ENCODE results near the gene MYH1. TPM values are rescaled to one million over a fixed set of nuclear protein-coding genes. Genes with fewer than 3 reads are reported as not detected.
"Not testable (repeated sequence)": the region's sequence is repeated elsewhere in the genome, so short reads cannot be mapped to it uniquely, and the experiment has no call there.

The MYH1 gene
- total RNA-seq, 1 donor from 2014 or later: not detected

DNA sequence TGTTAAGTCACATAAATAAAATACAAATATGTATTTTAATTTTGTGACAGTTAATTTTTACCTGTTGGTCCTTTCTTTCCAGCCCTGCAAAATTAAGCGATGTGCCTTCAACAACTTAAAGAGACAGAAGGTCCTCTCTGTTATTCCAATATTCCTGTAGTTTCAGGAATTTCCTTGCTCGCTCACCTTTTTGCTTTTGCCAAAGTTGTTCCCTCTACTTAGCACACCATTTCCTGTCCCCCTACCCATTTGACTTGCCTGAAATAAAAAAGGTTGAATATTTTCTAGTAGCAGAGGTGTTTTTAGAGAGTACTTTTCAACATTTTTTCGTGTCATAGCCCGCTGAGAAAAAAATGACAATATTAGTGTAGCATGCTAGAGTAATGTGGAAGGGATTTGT is 31.7 kb upstream of the MYH1 start:
- Mint-ChIP-seq H3K4me3 (no peak overlapping the region), H3K4me1 (no peaks in the 10 kb centered on the region), H3K36me3 (no peaks in the 10 kb centered on the region), H3K9me3 (no peaks in the 10 kb centered on the region), H3K27me3 (ENCODE audit: low read depth) (peaks cover 13% of the 10 kb centered on the region), H3K27ac (no peak overlapping the region)
- TF ChIP-seq, protein P1, sequence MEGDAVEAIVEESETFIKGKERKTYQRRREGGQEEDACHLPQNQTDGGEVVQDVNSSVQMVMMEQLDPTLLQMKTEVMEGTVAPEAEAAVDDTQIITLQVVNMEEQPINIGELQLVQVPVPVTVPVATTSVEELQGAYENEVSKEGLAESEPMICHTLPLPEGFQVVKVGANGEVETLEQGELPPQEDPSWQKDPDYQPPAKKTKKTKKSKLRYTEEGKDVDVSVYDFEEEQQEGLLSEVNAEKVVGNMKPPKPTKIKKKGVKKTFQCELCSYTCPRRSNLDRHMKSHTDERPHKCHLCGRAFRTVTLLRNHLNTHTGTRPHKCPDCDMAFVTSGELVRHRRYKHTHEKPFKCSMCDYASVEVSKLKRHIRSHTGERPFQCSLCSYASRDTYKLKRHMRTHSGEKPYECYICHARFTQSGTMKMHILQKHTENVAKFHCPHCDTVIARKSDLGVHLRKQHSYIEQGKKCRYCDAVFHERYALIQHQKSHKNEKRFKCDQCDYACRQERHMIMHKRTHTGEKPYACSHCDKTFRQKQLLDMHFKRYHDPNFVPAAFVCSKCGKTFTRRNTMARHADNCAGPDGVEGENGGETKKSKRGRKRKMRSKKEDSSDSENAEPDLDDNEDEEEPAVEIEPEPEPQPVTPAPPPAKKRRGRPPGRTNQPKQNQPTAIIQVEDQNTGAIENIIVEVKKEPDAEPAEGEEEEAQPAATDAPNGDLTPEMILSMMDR (IDR thresholded peaks at IDR 0.05; ENCODE audit: unreplicated experiment): no peak
- DNase-seq (ENCODE audit: low spot score in 2 of 2, unreplicated experiment in 2 of 2): no peak

DNA sequence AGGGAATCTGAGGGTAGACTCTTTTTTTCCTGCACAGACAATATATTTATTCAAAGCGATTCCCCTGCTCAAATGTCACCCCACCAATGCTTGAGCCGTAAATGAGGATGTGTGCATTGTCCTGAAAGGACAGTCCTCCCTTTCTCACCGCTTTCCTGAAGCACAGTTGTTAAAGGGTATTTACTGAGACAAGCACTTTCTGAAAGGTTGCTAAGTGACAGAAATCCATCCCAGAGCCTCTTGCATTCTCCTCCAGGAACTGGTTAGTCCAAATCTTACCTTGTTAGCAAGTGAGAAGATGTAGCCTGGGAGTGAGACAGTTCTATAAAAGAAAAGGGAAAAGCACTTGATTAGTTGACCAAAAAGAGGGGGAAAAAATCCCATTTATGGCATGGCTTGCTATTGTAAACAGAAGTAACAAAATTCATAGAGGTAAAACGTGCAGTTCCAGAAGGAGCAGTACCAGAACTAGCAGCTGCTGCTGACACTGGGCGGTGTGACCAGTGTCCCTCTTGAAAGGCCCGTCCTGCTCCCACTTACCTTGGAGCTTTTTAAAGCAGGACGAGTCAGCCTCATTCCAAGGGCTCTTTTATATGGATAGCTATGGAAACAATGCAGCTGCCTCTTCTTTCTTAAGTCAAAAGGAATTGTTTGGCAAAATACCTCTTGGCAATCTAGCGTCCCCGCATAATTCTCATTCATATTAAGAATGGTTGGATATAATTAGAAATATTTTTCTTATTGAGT is 30.9 kb upstream of the MYH1 start, which contains the start of gene MYH2:
Gene MYH2 (minus strand): TSS at position 563 of the 747 bp plus-strand sequence. CDS start 1,738 bp downstream, outside the sequence.
- Mint-ChIP-seq H3K27me3 (ENCODE audit: low read depth) (peaks cover 13% of the 10 kb centered on the region), H3K4me1 (no peaks in the 10 kb centered on the region), H3K36me3 (no peaks in the 10 kb centered on the region), H3K27ac (no peak within 1 kb of the TSS), H3K4me3 (no peak within 1 kb of the TSS), H3K9me3 (no peaks in the 10 kb centered on the region)
- TF ChIP-seq, protein P1 (IDR thresholded peaks at IDR 0.05; ENCODE audit: unreplicated experiment): no peak
- DNase-seq (ENCODE audit: low spot score in 2 of 2, unreplicated experiment in 2 of 2): no peak

DNA sequence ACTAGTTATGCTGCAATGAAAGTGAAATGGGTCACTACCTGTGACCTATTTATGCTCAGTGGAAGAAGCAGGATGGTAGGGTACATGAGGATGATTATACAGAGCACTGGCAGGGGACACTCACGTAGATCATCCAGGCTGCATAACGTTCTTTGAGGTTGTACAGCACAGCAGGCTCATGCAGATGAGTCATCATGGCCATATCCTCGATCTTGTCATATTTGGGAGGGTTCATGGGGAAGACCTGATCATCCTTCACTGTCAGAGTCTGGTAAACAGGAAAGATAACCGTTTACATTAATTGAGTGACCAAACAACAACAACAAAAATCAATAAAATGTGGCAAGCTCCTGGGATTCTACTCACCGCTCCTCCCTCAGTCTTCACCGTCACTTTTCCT is 29.0 kb upstream of the MYH1 start:
- DNase-seq (ENCODE audit: low spot score in 2 of 2, unreplicated experiment in 2 of 2): no peak
- no peak overlapping the region for H3K27ac Mint-ChIP-seq
- TF ChIP-seq, protein P1 (IDR thresholded peaks at IDR 0.05; ENCODE audit: unreplicated experiment): no peak
- peaks cover 13% of the 10 kb centered on the region for H3K27me3 Mint-ChIP-seq (ENCODE audit: low read depth)
- H3K36me3 Mint-ChIP-seq: no peaks in the 10 kb centered on the region
- no peaks in the 10 kb centered on the region for H3K9me3 Mint-ChIP-seq
- H3K4me1 Mint-ChIP-seq: no peaks in the 10 kb centered on the region
- no peak overlapping the region for H3K4me3 Mint-ChIP-seq

DNA sequence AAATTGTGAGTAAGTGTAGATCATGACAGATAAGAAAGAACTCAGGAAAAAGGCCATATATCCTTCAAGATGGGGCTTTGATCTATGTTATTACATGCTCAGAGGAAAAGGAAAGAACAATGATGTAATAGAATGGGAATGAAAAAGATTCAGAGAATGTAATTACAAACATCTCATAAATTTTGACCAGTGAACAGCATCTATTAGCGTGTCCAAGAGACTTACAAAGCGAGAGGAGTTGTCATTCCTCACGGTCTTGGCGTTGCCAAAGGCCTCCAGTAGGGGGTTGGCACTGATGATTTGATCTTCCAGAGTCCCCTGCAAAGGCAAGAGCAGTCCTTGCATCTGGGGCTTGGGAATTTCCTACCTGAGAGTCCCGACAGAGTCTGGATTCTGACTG is 25.1 kb upstream of the MYH1 start:
- H3K9me3 Mint-ChIP-seq: peaks cover 25% of the 10 kb centered on the region
- not testable (repeated sequence) for H3K4me3 Mint-ChIP-seq; H3K4me1 Mint-ChIP-seq; H3K27ac Mint-ChIP-seq; DNase-seq (ENCODE audit: low spot score in 2 of 2, unreplicated experiment in 2 of 2); H3K27me3 Mint-ChIP-seq (ENCODE audit: low read depth); H3K36me3 Mint-ChIP-seq

DNA sequence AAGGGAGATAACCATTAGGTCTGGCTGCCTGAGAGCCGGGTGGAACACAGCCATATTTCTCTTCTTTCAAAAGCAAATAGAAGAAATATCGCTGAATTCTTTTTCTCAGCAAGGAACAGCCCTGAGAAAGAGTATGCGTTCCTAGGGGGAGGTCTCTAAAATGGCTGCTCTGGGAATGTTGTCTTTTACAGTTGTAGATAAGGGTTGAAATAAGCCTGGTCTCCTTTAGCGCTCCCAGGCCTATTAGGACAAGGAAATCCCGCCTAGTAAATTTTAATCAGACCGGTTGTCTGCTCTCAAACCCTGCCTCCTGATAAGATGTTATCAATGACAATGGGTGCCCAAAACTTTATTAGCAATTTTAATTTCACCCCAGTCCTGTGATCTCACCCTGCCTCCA is 22.8 kb upstream of the MYH1 start:
- H3K27me3 Mint-ChIP-seq (ENCODE audit: low read depth); H3K4me1 Mint-ChIP-seq; H3K27ac Mint-ChIP-seq; DNase-seq (ENCODE audit: low spot score in 2 of 2, unreplicated experiment in 2 of 2); H3K36me3 Mint-ChIP-seq; H3K4me3 Mint-ChIP-seq: not testable (repeated sequence)
- peaks cover 25% of the 10 kb centered on the region for H3K9me3 Mint-ChIP-seq

DNA sequence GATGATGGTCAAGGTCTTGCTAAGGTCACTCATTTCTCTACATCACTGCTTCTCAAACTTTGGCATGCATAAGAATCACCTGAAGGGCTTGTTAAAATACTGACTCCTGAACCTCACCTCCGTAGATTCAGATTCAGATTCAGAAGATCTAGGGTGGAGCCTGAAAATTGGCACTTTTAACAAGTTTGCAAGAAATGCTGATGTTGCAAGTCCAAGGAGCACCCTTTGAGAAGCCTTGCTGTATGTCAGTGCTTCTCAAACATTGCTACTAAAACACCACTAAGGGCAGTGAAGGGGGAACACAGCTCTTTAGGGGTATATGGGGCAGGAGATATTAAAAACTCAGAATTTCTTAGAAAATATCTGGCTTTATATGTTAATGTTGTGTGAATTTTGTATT is 13.7 kb upstream of the MYH1 start:
- TF ChIP-seq, protein P1 (IDR thresholded peaks at IDR 0.05; ENCODE audit: unreplicated experiment): no peak
- Mint-ChIP-seq H3K27ac (no peak overlapping the region), H3K9me3 (no peaks in the 10 kb centered on the region), H3K36me3 (no peaks in the 10 kb centered on the region), H3K4me1 (peaks cover 2% of the 10 kb centered on the region), H3K4me3 (no peak overlapping the region), H3K27me3 (ENCODE audit: low read depth) (peaks cover 36% of the 10 kb centered on the region)
- no peak for DNase-seq (ENCODE audit: low spot score in 2 of 2, unreplicated experiment in 2 of 2)

Measured in mesothelial cell of epicardium (in vitro differentiated cells).